Measurements from ENCODE around the gene PDYN.

PDYN gene

DNA sequence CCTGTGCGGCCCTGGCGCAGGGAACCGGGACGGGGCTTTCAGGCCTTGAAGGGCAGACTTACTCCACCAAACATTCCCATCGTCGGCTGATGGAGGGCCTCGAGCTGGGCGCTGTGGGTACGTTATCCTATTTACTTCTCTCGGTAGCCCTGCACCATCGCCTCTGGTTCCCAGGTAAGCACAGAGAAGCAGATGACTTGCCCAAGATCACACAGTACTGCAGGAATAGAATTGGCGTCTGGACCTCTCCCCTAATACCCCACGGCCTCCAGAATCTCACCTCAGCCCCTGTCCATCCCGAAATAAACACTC, 46.4 kb downstream of the PDYN start:
- in situ Hi-C loops (cut with HindIII; ENCODE audit: low sequenced_read_pairs): no loop called here
- TF ChIP-seq, protein P1, sequence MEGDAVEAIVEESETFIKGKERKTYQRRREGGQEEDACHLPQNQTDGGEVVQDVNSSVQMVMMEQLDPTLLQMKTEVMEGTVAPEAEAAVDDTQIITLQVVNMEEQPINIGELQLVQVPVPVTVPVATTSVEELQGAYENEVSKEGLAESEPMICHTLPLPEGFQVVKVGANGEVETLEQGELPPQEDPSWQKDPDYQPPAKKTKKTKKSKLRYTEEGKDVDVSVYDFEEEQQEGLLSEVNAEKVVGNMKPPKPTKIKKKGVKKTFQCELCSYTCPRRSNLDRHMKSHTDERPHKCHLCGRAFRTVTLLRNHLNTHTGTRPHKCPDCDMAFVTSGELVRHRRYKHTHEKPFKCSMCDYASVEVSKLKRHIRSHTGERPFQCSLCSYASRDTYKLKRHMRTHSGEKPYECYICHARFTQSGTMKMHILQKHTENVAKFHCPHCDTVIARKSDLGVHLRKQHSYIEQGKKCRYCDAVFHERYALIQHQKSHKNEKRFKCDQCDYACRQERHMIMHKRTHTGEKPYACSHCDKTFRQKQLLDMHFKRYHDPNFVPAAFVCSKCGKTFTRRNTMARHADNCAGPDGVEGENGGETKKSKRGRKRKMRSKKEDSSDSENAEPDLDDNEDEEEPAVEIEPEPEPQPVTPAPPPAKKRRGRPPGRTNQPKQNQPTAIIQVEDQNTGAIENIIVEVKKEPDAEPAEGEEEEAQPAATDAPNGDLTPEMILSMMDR (IDR thresholded peaks at IDR 0.05; ENCODE audit: low read depth, low read length, missing control alignments): no peak
- no peak for DNase-seq (ENCODE audit: low read depth)
- no peak overlapping the region for H3K4me3 ChIP-seq (ENCODE audit: low read depth, low read length)

DNA sequence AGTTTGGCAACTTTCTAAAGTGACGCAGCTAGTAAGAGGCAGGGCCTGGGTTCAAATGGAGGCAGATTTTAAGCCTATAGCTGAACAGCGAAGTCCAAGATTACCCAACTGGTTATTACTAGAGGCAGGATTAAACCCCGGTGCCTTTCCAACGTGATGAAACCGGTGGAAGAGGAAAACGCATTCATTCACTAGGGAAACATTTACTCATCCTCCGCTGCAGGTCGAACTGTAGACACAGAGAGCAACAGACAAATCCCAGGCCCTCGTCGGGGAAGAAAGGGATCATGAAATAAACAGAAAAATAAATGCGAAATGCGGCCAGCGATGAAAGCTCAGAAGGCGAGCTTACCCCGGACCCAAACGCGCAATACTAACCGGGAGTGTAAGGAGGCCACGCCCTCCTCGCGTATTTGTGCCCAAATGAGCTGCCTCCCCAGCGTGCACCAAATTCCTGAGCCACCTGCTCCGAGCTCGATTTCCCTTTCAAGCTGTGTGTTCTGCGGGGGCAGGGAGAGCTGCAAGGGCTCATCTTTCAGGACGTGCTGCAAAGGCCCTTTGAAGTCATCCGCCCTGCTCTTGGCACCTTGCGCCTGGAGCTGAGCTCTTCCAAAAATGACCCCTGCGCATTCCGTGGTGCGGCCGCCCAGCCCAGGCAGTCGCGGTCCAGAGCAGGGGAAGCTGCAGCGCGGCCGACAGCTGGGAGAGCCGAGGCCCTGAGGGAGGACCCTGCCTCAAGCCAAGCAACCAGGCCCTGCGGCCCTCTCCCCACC, 46.9 kb downstream of the PDYN start:
- in situ Hi-C loops (cut with HindIII; ENCODE audit: low sequenced_read_pairs): no loop called here
- H3K4me3 ChIP-seq (ENCODE audit: low read depth, low read length): no peak overlapping the region
- no peak for DNase-seq (ENCODE audit: low read depth)
- TF ChIP-seq, protein P1 (IDR thresholded peaks at IDR 0.05; ENCODE audit: low read depth, low read length, missing control alignments): no peak

DNA sequence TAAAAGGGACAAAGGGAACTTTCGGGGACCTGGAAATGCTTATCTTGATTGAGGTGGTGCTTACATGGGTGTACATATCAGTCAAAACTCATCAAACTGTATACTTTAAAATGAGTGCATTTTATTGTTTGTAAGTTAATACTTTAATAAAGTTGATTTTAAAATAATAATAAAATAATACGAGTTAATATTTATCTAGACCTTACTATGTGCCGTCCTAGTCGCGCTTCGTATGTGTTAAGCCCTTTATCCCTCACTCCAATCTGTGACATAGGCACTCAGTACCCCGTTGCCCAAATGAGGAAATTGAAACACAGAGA, 47.5 kb downstream of the PDYN start:
- in situ Hi-C loops (cut with HindIII; ENCODE audit: low sequenced_read_pairs): no loop called here

DNA sequence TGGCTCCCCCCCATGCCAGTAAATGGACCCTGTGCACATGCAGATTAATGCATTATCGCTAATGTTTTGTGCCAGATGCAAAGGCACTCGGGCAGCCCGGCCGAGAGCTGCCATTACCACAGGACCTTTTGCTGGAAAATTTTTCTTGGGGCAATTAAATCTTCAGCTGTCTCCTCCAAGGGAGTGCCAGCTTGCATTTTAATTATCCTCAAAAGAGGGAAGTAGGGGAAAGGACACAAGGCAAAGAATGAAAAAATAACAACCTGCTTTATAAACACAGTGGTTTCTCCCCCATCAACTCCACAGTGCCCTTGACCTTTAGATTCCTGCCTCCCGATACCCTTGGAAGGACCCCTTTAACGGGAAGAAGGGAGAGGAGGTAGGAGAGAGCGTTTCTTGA, 48.2 kb downstream of the PDYN start:
- in situ Hi-C loops (cut with HindIII; ENCODE audit: low sequenced_read_pairs): no loop called here
- DNase-seq (ENCODE audit: low read depth): no peak
- H3K4me3 ChIP-seq (ENCODE audit: low read depth, low read length): no peak overlapping the region
- TF ChIP-seq, protein P1 (IDR thresholded peaks at IDR 0.05; ENCODE audit: low read depth, low read length, missing control alignments): no peak

More for the DNA sequence above, 47.5 kb downstream of the PDYN start:
- DNase-seq (ENCODE audit: low read depth): no peak
- H3K4me3 ChIP-seq (ENCODE audit: low read depth, low read length): no peak overlapping the region
- TF ChIP-seq, protein P1 (IDR thresholded peaks at IDR 0.05; ENCODE audit: low read depth, low read length, missing control alignments): no peak

DNA sequence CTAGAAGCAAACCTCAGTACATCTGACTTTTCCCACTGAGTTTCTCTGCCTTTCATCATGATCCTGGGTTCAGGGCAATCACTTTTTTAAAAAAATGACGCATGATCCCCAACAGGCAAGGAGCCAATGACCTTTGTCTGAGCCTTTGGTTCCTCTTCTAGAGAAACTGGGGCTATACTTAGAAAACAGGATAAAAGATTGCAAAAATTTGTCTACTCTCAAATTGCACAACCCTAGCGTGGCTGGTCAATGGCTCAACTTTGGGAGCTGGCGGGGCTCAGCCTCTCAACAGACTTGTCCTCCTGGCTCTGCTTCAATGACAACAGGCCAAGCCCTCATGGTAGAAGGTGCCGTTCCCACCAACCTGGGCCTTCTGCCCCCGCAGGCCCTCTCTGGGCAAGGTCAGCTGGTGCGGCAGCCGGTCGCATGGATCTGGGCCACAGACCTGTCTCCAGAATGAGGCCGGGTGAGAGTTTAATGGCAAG, 48.7 kb downstream of the PDYN start:
- no peak for DNase-seq (ENCODE audit: low read depth)
- in situ Hi-C loops (cut with HindIII; ENCODE audit: low sequenced_read_pairs): no loop called here
- no peak overlapping the region for H3K4me3 ChIP-seq (ENCODE audit: low read depth, low read length)
- TF ChIP-seq, protein P1 (IDR thresholded peaks at IDR 0.05; ENCODE audit: low read depth, low read length, missing control alignments): no peak

DNA sequence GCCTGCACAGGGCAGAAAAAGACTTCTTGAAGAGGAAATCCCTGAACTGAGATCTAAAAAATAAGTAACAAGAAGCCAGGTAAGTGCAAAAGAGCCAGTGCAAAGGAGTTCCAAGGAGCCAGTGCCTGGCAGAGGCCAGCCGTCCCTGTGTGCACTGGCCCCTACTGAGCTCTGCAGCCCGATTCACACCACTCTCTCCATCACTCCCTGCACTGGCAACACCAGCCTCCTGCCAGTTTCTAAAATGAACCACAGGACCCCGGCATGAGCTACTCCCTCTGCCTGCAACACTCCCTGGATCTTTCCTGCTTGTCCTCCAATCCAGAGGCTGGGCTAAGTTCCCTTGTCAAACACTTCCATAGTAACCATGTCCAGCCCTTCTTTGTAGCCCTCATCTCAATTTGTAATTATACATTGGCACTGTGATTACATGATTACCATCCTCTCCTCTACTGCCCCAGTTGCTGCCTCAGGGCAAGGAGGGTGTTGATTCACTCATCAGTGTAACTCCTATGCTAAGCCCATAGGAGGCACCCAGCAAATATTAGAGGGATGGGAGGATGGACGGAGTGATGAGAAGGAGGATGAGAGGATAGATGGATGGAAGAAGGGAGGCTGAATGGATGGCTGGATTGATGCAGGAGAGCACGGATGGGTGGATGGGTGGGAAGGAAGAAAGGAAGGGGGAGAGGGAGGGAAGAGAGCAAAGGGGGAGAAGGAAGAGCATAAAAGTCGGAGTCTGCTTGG, 49.3 kb downstream of the PDYN start:
- TF ChIP-seq, protein P1 (IDR thresholded peaks at IDR 0.05; ENCODE audit: low read depth, low read length, missing control alignments): no peak
- no peak for DNase-seq (ENCODE audit: low read depth)
- no peak overlapping the region for H3K4me3 ChIP-seq (ENCODE audit: low read depth, low read length)
- in situ Hi-C loops (cut with HindIII; ENCODE audit: low sequenced_read_pairs): no loop called here
